HG03103 (cell line): ENCODE measurements around the gene SHCBP1L.
"Not testable (repeated sequence)": the region's sequence is repeated elsewhere in the genome, so short reads cannot be mapped to it uniquely, and the experiment has no call there.

Experiments used
- ATAC-seq: cut with Tn5 transposase; IDR thresholded peaks from one replicate; pipeline ENCODE4 v1.9.1; 2021; ENCODE audit warnings: low read depth; ENCODE audit not compliant: unreplicated experiment

Gene SHCBP1L

DNA sequence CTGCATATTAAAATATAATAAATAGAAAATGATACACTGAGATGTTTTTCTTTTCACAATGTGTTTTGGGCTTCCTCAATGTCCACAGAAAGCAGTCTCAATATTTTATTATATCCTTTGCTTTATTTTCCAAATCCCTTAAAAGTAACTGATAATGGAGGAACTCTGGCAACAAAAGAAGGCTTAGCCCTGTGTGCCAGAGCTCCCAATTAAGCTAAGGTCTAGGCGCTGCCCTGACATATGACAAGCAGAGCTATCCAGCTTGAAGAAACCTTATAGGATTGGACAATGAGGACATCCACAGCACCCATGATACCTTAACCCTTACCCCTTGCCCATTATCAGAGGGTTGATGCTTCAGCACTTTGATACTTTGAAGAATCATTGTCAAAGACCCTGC lies 12.9 kb upstream of the SHCBP1L start:
- no peak for ATAC-seq

DNA sequence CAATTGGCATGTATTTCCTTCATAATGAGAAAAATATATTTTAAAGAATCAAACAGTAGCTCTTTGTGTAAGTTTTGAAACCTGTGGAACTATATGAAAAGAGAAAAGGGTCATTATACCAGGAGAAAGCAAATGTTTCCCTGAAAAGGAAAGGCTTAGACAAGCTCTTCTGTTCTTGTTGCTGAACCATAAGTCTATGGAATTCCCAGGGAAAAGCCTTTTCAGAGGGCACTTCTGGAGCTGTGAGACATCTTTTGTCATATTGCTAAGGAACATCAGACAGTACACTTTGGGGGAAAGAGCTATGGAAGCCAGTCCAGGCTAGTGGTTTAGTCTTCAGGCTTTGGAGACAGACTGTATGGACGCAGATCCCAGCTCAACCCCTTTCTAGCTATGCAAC lies 12.1 kb upstream of the SHCBP1L start:
- no peak for ATAC-seq

DNA sequence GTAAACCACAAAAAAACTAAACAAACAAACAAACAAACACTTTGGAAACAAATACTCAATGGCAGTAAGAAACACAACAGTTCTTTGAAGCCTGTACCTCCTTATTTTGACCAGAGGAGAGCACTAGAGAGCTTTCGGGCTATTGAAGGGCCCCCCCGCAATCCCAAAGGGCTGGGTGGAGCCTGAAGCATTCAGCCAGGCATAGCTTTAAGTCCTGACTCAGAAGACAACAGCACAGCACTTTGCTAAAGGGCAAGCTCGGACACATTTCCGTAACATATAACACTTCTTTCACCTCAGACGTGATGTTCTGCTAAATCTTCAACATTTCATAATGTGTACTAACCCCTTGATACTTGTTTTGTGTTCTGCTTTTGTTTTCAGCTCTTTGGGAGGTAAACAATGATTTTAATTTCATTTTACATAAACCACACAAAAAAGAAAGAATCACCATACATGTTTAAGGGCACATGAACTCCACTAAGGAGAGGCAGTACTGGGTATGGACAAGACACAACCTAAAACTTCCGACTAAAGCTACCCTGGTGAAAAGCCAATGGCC lies 9.7 kb upstream of the SHCBP1L start:
- ATAC-seq = peak; percentile 97

DNA sequence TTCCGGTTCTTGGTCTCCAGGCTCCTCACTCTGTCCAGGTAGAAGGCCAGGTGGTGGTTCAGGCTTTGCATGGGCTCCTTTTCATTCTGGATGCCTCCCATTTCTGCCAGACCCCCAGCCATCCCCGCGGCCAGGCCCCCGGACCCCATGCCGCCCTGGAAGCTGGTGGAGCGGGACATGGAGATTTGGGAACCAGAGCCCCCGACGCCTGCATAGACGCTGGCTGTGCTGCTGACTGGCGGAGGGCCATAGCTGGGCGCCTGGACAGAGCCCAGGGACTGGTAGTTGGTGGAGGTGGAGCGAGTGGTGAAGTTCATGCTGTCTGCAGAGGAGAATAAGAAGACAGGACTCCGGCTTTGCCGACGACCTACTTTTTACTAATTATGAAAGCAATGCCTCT lies 7.1 kb upstream of the SHCBP1L start:
- ATAC-seq = no peak

DNA sequence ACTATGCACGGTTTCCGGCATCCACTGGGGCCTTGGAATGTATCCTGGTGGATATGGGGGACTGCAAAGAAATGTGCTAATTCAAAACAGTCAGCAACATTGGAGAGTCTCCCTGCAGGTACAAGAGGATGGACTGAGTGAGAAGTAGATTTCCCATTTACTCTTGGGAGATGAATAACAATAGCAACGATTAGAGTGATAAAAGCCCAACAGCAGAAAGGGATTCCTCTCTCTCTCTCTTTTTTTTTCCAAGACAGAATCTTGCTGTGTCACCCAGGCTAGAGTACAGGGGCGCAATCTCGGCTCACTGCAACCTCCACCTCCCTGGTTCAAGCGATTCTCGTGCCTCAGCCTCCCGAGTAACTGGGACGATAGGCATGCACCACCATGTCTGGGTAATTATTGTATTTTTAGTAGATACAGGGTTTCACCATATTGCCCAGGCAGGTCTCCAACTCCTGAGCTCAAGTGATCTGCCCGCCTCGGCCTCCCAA lies 5.0 kb upstream of the SHCBP1L start:
- ATAC-seq = no peak

DNA sequence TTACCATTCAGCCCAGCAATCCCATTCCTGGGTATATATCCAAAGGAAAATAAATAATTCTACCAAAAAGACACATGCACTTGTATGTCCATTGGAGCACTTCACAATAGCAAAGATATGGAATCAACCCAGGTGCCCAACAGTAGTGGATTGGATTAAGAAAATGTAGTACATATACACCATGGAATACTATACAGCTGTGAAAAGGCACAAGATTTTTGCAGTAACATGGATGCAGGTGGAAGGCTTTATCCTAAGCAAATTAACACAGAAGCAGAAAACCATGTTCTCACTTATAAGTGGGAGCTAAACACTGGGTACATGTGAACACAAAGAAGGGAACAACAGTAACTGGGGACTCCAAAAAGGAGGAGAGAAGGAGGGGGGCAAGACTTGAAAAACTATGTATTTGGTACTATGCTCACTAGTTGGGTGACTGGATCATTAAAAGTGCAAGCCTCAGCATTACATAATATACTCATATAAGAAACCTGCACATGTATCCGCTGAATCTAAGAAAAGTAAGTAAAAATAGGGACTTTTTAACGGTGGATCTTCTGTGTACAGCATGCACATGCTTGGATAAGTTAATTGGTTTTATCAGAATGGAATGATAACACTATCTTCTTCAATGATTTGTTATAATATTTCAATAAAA lies 3.9 kb upstream of the SHCBP1L start:
- ATAC-seq = no peak

DNA sequence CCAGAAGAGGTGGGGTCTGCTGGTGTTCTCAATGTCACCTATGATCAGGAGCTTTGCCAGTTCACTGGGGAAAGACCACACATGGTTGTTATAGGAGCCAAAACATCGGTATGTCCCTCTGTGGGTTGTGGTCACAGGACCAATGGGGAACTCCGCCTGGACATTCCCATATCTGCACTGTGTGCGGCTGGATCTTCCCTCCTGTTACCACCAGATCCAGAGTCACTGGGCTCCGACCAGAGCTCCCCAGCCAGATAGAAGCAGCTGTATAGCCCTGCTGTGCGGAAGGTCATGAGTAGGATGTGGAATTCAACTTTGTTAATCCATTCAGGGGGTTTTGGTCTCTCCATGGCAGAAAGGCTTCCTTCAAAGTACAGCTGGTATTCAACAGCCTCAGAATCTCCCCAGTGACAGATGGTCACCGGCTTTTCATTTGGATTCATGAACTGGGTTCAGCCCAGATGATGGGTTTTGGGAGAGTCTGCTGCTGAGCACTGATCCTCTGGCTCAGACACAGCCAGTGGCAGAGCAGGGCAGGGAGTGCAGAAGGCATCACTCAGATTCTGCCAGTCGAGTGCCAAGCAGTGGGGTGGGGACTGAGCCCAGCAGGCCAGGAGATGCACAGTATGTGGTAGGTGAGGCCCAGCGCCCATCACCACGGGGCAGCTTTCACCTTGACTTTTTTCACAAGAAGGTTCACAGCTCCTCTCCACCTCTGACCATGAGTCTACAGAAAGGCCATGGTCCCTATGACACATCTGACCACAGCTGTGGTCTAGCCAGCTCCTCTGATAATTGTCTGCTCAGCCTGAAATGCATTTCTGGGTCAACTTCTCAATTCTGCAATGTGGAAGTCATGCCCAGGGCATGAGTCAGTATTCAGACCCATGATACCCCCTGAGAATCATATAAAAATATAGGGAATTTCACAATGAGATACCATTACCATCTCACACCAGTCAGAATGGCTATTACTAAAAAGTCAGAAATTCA lies 2.9 kb upstream of the SHCBP1L start:
- no peak for ATAC-seq

DNA sequence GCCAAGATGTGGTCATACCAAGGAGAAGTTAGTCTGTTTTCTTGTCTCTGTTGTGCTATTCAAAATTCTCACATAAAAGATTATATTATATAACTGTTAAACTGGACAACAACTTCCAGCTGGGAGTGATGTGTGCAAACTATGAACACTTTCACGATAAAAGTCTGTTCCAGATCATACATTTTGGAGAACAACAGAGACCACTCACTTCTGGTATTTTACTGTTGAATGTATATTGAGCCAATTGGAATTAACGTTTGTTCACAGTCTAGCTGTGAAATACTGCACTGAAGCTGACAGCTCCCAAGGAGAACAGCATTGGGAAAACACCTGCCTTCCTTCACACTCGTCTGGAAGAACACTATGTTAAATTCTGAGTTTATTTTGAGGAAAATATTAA lies 860 bp upstream of the SHCBP1L start:
- no peak for ATAC-seq

DNA sequence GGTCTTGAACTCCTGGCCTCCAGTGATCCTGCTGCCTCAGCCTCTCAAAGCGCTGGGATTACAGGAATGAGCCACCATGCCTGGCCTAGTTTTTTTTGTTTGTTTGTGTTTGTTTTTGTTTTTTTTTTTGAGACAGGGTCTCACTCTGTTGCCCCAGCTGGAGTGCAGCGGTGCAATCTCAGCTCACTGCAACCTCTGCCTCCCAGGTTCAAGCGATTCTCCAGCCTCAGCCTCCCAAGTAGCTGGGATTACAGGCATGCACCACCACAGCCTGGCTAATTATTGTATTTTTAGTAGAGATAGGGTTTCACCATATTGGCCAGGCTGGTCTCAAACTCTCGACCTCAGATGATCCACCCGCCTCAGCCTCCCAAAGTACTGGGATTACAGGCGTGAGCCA lies 9.6 kb downstream of the SHCBP1L start:
- ATAC-seq = not testable (repeated sequence)

DNA sequence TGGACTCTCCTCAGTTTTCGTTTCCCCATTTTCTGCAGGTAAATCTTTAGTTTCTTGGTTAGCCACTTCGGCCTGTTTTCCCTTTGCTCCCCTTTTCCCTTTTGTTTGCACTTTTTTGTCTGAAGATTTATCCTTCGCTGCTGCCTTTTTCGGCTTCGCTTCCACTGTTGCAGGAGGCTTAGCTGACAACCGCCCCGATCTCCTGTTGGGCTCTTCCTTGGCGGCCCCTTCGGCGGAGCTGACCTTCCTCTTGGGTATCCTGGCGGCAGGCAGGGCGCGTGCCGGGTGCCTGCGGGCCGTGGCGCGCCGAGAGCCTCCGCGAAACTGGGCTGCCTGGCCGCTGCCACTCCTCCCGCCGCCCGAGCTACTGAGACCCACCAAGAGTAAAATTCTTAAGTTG lies 10.8 kb downstream of the SHCBP1L start:
- not testable (repeated sequence) for ATAC-seq

DNA sequence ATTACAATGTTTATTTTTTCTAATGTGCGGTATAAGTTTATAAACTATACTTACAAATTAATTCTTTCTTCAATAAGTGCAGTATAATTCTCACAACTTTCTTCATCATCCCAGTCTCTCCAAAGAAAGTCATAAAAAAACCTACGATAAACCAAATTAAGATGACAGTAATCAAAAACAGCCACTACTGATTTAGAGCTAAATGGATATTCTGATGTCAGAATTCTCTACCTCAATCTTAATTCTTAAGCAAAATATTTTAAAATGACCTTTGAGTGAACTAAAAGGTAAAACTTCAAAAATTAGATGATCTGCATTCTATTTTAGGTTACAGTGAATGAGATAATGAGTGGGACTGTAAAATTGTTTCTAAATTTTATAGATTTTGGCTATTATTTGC lies 13.6 kb downstream of the SHCBP1L start:
- no peak for ATAC-seq

DNA sequence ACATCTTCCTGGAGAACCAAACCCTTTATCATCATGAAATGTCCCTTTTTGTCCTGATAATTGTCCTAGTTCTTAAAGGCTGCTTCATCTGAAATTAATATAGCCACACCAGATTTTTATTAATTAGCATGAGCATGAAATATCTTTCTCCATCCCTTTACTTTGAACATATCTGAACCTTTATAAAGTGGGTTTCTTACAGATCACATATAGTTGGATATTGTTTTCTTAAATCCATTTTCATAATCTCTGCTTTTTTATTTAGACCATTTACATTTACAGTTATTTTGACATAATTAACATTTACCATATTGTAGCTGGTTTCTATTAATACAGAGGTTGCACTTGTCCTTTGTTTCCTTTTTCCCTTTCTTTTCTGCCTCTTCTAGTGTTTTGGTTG lies 17.2 kb downstream of the SHCBP1L start:
- ATAC-seq = no peak

DNA sequence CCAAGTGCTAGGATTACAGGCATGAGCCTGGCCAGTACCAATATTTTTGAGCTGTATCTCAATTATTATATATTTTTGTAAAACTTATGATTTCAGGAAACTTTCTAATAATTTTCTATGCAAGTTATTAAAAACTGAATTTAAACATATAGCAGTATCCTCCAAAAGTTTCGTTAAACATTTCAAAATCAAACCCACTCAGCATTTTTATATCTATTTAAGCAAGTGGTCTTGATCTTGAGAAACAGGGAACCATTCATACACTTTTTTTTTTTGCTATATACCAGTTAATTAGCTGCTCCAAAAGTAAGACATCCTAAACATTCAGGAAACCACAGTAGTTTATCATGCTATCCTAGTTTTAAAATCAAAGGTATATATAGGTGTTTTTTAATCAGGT lies 22.0 kb downstream of the SHCBP1L start:
- no peak for ATAC-seq

DNA sequence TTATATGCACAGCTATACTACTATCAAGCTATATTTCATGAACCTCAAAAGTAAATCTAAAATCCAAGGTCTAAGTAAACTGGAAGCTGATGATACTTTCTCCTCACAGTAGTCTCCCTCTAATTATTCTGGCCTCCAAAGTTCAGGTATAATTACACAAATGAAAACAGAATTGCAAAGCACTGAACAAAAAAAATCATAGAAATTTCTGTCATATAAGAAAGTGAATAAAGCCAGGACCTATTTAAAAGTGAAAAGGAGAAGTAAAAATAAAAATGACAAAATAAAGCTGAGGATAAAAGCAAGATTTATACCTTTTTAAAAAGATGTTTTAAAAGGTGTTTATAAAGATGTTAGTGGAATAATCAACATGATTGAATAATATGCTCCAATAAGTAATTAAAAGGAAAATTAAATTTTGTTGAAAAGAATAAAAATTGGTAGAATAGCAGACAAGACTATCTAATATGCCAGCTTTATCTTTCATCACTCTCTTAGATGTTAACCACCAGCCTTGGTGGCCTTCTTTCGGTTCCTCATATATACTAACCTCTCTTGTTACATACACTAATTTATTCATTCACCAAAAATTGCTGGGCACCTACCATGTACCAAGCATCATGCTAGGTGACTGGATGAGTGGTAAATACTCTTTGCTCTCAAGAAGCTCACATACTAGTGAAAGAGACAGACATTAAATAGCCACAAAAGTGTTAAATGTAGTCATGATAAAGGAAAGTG lies 25.1 kb downstream of the SHCBP1L start:
- ATAC-seq = no peak

DNA sequence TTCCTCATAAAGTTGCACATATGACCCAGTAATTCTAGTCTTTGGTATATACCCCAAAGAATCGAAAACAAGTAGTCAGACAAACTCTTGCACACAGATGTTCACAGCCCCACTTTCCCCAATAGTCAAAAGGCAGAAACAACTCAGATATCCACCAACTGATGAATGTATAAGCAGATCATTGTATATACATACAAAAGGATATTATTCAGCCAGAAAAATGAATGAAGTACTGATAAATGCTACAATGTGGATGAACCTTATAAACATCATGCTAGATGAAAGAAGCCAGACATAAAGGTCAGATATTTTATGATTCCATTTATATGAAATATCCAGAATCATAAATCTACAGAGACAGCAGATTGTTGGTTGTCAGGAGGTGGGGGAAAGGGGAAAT lies 27.3 kb downstream of the SHCBP1L start:
- no peak for ATAC-seq

DNA sequence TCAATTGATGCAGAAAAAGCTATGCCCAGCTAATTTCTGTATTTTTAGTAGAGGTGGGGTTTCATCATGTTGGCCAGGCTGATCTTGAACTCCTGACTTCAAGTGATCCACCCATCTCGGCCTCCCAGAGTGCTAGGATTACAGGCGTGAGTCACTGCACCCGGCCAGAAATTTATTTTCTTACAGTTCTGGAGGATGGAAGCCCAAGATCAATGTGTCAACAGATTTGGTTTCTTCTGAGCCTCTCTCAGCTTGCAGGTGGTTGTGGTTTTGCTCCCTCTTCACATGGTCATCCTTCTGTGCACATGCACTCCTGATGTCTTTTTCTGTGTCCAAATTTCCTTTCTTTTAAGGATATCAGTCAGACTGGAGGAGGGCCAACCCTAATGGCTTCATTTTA lies 35.6 kb downstream of the SHCBP1L start:
- no peak for ATAC-seq

DNA sequence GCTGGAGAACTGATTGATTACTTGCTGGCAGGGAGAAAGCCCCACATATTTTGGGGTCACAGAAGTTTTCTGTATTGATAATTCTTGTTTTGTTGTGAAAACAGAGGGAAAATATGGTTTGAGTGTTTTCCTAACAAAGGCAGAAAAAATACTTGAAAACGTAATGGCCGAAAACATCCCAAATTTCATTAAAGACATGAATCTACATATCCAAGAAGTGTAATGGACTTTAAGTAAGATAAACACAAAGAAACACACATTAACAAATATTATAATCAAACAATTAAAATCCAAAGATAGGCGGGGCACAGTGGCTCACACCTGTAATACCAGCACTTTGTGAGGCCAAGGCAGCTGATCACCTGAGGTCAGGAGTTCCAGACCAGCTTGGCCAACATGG lies 39.6 kb downstream of the SHCBP1L start:
- no peak for ATAC-seq

DNA sequence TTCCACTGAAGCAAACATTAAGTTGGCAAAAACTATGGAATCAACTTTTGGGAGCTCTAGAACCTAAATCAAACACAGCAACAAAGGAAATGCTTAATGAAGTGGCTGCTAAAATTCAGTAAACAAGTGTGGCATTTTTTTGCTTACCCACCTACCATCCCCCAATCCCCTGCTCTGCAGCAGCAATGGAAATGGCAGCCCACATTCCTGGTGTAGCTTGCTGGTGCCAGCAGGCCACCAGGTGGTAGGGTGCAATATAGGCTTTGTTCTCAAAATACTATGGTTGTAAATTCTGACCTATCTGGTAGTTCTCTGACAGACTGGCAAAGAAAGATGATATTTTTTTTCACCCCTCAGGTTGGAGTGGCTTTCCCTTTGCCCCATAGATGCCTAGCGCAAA lies 42.8 kb downstream of the SHCBP1L start:
- ATAC-seq = no peak

DNA sequence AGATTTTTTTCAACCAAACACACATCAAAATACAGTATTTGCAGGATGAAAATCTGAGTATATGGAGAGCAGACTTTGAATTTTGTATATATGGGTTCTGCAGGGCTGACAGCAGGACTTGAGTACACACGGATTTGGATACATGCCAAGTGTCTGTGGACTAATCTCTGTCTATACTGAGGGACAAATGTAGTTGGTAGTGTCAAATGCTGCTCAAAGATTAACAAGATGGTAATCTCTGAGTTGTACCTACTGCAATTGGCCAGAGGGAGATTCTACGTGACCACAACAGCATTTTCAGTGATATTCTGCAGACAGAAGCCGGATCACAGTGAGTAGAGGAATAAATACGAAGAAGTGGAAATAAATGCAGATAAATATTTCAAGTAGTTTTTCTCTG lies 43.4 kb downstream of the SHCBP1L start:
- ATAC-seq = no peak

DNA sequence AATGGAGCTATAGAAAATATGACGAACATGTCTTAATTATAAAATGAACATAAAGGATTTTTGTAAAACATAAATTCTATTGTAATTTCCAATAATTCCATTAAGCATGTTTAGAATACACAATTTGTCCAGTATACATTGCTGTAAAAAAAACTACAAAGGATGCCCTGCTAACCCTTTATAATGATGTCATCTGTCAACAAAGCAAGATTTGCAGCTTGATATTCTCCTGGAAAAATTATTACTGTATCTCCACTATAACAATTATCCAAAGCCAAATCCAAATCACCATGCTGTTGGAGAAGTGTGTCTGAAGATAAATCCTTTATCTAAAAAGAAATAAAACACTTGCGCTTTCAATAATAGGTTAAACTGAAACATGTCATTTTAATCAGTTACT lies 47.6 kb downstream of the SHCBP1L start:
- ATAC-seq = no peak

DNA sequence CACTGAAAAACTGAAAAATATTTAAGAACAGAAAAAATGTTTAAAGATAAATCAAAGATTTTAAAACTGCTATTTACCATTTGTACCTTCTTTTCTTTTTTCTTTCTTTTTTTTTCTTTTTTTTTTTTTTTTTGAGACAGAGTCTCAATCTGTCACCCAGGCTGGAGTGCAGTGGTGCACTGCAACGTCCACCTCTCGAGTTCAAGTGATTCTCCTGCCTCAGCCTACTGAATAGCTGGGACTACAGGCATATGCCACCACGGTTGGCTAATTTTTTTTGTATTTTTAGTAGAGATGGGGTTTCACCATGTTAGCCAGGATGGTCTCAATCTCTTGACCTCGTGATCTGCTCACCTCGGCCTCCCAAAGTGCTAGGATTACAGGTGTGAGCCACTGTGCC lies 51.0 kb downstream of the SHCBP1L start:
- ATAC-seq = not testable (repeated sequence)
